Femur (tissue), 1 donor: Measurements from ENCODE around the gene DNAH2.

Experiments
- DNase-seq: peaks from one replicate; pipeline ENCODE4 v3.0.0-alpha.2; 2017

Gene DNAH2

DNA sequence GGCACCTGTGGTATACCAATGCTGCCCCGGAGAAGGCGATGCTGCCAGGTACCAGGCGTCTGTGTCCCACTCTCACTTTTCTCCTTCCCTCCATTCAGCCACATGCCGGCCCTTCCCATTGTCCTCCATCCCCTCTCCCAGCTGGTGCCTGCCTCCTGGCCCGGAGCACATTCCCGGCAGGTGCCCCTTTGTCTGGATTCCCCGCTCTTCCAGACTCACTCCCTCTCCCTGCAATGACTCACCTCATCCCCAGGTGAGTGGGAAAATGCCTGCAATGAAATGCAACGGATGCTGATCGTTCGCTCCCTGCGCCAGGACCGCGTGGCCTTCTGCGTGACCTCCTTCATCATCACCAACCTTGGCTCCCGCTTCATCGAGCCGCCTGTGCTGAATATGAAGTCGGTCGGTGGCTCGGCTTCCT, 106.0 kb downstream of the DNAH2 start:
- no peak for DNase-seq

DNA sequence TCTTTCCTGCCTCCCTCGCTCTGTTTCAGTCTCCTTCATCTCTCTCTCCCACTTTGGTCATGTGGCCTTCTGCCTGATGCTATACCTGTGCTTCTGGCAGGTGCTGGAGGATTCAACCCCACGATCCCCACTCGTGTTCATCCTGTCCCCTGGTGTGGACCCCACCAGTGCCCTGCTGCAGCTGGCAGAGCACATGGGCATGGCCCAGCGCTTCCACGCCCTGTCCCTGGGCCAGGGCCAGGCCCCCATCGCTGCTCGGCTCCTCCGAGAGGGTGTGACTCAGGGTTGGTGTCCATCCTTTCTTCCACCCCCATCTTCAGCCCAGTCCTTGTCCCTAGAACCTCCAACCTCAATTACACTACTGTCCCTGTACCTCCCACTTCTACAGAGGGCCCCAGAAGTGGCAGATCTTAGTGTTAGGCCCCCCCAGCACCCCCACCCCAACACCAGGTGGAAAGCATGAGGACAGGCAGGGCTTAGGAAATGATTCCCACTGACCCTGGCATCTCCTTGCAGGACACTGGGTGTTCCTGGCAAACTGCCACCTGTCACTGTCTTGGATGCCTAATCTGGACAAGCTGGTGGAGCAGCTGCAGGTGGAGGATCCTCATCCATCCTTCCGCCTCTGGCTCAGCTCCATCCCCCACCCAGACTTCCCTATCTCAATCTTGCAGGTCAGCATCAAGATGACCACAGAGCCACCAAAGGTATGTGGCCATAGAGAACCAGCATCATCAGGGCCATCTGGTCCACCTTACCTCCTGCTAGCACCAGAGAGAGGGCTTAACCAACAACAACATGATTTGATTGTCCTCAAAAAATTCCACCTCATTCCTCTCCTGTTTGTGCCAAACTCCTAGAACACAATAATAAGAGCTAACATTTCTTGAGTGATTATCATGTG, 106.7 kb downstream of the DNAH2 start:
- no peak for DNase-seq

DNA sequence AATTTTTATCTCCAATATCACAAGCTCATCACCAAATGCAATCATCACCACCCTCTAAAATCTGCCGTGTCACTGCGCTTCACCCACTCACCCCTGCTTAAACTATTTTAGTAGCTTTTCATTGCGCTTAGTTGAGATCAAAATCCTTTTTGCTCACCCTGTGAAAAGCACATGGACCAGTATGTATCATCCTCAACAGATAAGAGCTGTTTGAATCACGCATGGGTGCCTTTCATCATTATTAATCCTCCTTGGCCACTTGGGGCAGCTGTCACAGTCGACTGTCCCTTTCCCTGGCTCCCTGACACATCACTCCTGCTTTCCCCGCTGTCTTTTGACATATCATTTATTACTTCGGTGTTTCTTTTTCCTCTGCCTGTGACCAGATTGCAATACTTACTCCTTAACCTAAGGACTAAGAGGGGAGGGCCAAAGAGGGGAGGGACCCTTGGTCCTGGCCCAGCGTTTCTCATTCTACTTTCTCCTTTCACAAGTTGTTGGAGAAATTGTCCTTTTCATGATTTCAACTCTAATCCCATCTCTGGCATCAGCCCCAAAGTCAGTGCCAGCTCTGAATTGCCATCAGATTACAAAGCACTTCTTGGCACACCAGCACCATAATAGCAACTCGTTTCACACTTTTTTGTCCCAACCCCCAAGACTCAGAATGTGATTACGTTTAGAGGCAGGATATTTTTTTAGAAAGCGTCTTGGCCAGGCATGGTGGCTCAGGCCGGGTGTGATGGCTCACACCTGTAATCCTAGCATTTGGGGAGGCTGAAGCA, 107.9 kb downstream of the DNAH2 start:
- DNase-seq, result no peak

DNA sequence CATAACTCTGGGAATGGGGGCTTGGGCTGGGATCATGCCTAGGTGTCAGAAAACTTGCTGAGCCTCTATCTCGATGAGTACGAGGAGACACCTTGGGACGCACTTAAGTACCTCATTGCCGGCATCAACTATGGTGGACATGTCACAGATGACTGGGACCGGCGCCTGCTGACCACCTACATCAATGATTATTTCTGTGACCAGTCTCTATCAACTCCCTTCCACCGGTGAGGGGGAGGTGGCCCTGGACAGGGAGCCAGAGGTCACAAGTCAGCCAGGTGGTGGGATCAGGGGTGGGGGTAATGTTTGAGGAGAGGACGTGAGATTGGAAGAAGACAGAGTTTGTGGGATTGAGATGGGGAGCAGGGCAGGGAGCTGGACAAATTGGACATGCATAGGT, 113.1 kb downstream of the DNAH2 start:
- no peak for DNase-seq

DNA sequence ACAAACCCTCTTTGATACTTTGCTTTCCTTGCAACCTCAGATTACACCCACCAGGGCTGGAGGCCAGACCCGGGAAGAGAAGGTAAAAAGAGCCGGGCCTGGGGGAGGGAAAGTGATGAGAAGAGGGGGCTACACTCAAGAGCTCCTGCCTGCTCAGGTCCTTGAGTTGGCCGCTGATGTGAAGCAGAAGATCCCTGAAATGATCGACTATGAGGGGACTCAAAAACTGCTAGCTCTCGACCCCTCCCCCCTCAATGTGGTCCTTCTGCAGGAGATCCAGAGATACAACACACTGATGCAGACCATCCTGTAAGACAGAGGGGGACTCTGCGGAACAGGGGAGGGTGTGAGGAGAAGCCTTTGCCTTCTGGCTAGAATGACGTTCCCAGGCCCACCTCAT, 113.7 kb downstream of the DNAH2 start:
- no peak for DNase-seq

DNA sequence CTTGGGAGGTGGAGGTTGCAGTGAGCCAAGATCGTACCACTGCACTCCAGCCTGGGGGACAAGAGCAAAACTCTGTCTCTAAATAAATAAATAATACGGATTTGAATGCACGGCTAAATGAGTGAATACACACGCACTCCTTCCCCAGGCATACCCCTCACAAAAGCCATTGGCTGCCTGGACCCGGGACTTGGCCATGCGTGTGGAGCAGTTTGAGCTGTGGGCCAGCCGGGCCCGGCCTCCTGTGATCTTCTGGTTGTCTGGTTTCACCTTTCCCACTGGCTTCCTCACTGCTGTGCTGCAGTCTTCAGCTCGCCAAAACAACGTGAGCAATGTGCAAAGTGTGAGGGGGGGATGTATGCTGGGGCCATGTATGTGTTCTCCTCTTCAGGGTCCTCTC, 114.9 kb downstream of the DNAH2 start:
- DNase-seq, result no peak

DNA sequence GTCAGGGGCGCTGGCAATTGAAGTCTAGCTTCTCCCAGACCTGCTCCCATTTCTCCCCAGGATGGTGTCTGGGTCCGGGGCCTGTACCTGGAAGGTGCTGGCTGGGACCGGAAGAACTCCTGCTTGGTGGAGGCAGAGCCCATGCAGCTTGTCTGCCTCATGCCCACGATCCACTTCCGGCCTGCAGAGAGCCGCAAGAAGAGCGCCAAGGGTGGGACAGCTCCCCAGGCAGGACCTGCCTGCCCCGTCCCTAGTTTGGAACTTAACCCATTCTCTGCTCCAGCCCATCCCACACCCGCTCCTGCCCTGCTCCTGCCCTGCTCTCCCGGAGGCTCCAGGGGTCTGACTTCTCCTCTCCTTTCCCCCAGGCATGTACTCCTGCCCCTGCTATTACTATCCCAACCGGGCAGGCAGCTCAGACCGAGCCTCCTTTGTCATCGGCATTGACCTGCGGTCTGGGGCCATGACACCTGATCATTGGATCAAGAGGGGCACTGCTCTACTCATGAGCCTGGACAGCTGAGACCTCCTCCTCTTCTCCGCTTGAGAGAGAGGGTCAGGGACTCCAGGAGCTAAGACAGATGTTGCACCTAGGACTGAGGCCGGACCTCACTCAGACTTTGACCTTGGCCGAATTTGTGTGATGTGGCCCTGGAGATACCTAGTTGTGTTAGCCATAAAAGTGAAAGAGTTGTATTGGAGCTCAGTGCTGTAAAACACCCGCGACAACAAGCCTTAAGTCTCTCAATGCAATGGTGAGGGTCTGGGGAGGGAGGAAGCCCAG, 115.7 kb downstream of the DNAH2 start:
- no peak for DNase-seq

DNA sequence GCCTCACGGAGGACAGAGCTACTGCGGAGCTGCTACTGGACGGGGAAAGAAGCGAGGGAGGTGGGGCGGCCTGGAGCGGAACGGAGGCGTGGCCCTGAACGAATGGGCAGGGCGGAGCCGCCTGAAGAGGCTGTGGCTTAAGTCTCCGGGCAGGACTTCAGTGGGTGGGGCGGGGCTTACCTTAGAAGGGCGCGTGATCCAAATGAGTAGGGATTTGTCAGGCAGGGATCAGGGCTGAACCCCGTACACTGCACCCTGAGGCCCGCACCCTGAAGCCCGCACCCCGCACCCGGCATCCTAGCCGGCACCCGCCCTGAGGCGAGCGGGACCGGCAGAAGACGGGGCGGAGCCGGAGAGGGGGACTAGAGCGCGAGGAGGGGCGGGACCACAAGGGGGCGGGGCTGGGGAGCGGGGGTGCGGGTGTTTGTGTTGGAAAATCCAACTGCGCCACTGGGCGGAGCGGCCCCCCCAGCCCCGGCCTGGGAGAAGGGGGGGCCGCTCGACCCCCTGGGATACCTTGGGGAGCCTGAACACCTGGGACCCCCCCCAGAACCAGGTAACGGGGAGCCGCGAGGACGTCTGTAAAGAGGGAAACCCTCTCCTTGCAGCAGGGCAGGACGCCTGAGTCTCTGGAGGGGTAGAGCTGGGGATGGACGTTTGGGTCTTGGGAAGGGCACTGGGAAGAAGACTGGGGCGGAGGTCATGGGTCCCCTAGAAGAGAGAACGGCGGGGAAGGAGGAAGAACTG, 116.4 kb downstream of the DNAH2 start, which contains the start of gene KDM6B:
Gene KDM6B, plus strand, starts transcription at position 423 of the 747 bp plus-strand sequence. CDS start 11,338 bp downstream, outside the sequence.
- DNase-seq, result peak; percentile 94

DNA sequence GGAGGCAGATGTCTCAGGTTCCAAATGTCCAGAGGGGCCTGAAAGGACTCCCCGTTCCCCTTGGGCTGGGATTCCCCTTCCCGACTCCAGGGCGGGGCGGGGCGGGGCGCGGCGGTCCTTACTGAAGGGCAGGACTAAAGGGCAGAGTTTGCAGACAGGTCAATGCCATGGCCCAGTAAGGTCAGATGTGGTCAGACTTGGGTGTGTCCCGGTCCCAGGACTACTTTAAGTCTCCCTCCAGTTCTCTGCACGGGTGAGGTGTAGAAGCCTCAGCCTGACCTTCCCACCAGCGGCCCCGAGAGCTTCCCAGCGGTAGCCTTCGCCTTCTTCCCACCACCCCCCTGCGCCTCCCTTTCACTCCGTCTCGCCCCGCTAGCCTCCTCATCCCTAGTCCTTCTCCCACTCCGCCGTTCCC, 117.0 kb downstream of the DNAH2 start:
- DNase-seq, result no peak

DNA sequence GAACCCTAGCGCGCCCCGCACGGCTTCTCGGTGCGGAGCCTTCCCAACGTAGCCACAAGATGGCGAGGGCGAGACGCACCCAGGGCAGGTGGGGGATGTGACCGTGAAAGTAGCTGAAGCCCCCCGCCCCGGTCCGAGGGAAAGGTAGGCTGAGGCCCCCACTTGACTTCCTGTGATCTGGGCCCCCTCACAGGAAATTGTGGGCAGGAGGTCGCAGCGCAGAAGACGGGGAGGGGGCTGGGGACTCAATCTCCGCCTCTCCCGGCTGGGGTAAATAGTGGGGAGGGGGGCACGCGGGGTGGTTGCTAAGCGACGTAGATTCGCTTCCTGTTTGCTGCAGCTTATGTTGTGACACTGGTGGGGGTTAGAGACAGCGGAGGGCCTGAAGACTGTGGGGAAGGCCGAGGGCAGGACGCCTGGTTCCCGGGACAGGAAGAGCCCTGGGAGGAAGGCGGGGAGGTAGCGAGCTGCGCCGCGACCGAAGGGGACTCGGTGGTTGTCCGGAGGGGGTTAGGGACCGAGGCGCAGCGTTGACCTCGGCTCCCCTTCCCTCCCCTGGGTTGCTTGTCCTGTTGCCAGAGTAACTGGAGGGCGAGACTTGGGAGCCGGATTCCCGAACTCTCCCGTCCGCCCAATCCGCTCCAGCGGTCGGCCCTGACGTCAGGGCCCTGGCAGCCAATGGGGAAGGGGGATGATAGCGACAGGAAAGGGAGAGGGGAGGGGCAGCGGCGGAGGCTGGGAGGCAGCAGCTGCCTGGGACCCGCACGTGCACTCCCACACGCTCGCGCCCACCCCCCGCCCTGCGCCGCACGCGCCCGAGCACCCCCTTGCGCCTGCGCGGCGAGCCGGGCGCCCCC, 117.6 kb downstream of the DNAH2 start:
- peak; percentile 99 for DNase-seq

DNA sequence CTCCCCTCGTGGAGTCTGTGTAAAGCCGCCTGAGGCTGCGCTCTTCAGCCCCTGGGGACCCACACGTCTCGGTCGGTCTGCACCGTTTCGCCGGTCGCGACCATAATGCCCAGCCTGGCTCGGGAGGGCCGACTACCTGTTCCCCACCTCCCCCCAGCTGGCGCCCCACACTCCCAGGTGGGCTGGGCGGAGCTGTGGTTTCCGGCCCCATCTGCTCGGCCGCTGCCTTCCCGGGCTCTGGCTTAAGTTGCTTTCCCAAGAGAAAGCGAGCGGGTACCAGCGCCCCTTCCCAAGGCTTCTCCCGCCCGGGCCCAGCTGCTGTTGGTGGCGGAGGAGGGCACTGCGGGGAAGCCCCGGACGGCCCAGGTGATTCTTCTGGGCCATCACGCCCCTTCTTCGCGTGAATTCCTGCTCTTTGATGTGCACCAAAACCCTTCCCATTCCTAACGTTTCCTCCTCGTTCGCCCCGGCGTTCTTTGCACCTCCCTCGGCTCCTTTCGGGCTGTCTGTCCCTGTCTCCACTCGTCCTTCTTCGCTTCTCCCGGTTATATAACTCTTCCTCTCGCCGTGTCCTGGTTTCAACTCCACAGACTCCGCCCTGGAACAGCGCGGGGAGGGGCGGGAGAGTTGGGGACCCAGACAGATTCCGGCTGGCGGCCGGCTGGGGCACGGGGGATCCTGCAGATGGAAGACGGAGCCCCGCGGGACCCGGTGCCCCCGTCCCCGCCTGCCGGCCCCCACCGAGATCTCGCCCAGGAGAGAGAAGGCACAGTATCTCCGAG, 118.5 kb downstream of the DNAH2 start:
- DNase-seq, result peak; percentile 83

DNA sequence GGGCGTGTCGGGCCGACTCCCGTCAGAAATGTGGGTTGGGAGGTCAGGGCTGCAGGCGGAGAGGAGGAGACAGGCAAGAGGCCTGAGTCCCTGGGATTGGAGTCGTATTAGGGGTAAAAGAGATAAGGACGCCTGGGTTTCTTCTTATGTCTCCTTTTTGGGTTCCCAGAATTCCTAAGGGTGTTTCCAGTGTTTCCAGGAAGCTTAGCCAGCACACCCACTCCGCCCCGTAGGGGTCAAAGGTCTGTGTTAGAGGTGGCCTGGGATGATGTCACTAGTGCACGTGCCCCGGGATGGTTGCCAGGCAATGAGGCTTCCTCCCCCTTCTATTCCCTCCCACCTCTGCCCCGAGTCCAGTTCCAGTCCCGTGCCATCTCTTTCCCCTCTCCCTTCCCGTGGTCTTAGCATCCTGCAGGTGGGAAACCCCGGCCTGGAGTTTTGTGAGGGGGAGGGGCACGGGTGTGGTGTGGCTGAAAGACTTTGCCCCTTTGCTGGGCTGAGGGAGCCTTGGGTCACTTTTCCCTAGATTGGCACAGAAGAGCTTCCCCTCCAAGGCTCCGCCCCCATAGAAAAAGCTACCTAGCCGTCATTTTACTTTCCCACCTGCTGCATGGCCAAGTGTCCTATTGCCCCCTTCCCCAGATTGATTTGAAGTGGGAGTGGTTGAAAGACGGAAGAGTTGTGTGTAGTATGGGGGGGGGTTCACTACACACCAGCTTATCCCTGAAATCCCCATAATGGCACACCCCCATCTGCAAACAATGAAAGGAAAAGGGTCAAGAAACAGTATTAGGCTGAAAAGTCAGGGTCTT, 119.3 kb downstream of the DNAH2 start:
- peak; percentile 95 for DNase-seq

DNA sequence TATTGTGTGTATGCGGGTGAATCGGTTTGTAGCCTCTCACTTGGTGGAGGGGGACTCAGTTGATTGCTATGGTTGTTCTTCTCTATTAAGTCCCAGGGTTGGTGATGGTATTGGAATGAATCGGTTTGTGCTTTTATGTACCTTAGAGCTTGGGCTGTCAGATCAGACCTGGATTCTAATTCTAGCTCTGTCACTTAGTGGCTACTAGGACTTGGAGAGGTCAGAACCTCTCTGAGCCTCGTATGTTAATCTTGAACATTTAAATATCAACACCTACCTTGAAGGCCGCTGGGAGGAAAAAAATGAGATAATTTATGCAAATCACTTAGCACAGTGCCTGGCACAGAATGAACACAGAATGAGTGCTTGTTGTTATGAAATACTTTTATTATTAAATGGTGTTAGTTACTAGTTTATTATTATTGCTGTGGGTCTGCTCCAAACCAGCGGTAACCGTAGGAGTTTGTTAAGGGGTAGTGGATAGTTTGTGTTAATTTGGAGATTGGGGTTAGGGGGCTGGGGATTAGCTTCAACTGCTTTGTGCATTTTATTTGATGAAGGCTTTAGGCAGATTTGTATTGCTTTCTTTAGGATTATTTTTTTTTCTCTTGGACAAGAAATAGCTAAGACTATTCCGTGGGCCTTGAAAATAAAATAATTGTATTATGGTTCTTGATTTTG, 120.0 kb downstream of the DNAH2 start:
- no peak for DNase-seq

DNA sequence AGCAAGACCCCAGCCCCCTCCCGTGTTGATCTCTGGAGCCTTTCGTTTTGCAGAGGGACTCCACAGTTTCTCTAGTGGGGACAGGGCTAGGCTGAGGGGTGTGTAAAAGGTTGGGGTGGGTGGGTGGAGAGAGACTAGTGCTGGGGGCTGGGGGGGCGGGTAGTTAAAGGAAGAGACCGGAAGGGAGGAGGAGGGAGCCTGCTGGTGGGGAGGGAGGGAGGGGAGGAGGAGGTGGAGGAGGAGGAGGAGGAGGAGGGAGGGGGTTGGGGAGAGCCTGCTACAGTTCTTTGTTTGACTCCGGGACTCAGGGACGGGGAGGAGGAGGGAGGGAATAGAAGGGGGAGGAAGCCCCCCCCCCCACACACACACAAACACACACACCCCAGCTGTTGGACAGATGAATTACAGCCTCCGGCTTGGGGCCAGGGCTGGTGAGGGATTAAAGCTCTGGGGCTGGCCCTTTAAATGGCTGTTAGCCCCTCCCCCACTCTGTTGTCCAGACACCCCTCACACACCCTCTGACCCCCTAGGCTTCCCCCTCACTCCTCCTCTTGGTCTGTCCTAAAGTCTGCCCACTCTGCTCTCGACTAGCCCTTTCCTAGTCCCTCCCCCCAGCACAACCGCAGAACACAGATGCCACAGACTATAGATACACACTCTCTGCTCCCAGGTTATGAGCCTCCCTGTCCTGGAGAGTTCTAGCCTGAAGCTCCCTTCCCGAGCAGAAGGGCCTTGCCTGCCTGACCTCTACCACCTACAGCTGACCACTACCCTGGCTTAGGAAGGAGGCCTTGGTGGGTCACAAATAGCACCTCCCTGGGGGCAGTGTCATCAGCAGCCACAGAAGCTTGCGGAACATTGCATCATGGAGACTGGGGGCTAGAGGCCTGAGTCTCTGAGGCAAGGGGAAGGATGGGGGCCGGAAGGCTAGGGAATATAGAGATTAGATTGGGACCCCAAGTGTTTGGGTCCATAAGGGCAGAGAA, 120.8 kb downstream of the DNAH2 start:
- peak; percentile 66 for DNase-seq

DNA sequence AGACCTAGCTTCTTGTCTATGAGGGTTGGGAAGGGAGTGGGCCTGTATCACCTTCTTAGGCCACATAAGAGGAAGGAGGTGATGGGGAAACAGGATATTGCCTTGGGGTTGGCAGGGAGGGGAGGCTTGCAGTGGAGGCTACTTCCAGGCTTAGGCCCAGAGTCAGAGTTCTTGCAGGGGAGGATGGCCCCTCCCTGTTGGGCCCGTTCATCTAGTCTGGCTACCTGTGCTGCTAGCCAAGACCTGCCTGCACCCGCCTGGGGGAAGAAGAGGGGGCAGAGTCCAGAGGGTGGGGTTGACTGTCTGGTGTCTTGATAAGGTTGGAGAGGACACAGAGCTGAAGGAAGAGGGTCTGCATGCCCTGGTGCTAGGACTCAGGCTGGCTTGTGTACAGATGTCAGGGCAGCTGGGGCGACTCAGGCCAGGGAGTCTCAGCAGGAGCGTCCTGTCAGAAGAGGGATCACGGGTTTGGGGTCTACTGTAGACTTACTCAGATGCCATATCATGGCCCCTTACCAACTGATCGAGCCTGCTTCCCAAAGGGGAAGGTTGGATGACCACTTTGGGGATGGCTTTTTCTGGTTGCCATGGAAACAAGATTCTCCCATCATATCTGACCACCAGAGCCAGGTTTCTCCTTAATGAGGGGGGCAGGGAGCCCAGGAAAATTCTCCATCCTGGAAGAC, 121.8 kb downstream of the DNAH2 start:
- no peak for DNase-seq

DNA sequence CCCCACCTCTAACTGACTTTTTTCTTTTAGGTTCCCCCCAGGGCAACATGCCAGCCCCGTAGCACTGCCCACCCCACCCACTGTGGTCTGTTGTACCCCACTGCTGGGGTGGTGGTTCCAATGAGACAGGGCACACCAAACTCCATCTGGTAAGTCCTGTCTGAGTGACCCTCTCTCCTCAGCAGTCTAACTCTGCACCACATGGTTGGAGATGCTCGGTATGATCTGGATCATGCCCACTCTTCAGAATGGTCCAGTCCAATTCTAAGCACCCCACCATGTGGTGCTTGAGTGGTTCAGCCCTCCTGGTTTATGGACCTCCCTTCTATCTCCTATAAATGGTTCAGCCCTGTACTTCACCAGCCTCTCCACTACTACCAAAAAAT, 122.3 kb downstream of the DNAH2 start:
- DNase-seq, result no peak

DNA sequence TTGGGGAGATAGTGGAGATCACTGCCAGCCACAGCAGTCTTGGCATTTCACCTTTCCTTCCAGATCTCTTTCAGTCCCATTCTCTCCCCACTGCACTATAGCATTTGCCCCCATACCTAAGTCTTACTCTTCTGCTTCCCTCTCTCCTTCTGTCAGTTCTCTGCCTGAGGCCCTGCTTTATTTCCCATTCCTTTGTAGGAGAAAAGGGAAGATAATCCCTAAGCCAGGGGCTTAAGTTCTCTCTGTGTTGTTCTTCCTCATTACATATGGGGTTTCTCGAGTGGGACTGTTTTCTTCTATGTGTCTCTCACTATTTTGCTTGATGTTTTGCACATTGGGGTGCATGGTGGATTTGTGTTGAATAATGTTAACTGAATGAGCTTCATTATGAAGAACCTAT, 122.9 kb downstream of the DNAH2 start:
- DNase-seq, result no peak
